Gastrocnemius medialis (tissue), 4 donors: ENCODE results near the gene PLIN1.

Experiments
- POLR2A ChIP-seq, 2 donors: fragments of 450-650 bp; IDR thresholded peaks; one replicate each; pipeline ENCODE4 v1.6.1; 2017; ENCODE audit warnings: antibody characterized with exemption in 2 of 2, mild to moderate bottlenecking in 2 of 2, moderate library complexity in 2 of 2
- TF ChIP-seq, protein P1 (sequence below), 5 experiments: fragments of 450-650 bp in 3 of 5; fragments of 200-600 bp in 2 of 5; sonication (generic) in 2 of 5; IDR thresholded peaks in 4 of 5; conservative IDR thresholded peaks in 1 of 5; 1 replicate in 4 of 5; 2 replicates in 1 of 5; pipeline ENCODE4 v1.5.1; 2016 to 2019; ENCODE audit warnings: antibody characterized with exemption in 5 of 5, mild to moderate bottlenecking in 3 of 5, moderate library complexity in 3 of 5

DNA sequence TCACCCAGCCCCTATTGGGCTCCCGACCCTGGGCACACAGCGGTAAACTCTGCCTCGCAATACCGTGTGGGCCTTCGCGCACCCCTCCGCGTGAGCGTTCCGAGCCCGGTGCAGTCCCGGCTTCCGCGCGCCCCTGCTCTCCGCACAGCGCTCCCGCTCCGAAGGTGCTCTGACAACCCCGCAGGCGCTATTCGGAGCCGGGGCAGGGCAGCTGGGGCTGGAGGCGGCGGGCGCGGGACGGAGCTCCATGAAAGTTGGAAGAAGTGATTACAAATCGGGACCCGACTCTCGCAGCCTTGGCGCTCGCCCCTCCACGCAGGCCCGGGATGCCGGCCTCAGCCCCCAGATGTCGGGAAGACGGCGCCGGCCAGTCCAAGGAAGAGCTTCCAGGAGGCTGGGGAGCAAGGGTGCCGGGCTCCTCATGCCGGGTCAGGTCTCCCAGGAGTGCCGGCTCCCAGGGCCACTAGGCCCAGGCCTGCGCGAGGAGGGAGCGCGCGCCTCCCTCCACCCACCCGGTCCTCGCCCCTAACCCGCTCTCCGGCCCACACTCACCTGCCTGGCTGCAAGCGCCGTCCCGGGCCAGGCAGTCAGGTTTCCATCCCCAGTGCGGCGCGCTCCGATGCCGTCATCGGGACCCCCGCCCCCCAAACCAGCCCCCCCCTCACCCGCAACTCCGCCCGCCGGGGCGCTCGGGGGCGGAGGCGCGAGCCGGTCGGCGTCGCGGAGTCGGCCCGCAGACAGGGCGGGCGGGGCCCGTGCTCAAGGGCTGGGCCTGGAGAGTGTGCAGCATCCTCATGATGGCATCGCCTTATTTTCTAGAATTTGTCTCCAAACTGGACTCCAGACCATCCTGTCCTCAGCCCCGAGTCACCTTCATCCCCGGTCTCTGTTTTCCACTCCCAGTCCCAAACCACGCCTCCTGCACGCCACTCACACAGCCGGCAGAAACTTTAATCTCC, 24.0 kb downstream of the PLIN1 start, which contains the start of gene KIF7:
- TF ChIP-seq, protein P1, sequence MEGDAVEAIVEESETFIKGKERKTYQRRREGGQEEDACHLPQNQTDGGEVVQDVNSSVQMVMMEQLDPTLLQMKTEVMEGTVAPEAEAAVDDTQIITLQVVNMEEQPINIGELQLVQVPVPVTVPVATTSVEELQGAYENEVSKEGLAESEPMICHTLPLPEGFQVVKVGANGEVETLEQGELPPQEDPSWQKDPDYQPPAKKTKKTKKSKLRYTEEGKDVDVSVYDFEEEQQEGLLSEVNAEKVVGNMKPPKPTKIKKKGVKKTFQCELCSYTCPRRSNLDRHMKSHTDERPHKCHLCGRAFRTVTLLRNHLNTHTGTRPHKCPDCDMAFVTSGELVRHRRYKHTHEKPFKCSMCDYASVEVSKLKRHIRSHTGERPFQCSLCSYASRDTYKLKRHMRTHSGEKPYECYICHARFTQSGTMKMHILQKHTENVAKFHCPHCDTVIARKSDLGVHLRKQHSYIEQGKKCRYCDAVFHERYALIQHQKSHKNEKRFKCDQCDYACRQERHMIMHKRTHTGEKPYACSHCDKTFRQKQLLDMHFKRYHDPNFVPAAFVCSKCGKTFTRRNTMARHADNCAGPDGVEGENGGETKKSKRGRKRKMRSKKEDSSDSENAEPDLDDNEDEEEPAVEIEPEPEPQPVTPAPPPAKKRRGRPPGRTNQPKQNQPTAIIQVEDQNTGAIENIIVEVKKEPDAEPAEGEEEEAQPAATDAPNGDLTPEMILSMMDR (IDR thresholded peaks at IDR 0.05 in 4 of 5, conservative IDR thresholded peaks at IDR 0.05 in 1 of 5), result no peak
- no peak for TF ChIP-seq POLR2A (IDR thresholded peaks at IDR 0.05)
